ENCODE results near the gene VAPB. TPM values are rescaled to one million over a fixed set of nuclear protein-coding genes. Genes with fewer than 3 reads are reported as not detected.
A peak's percentile ranks its signal among the peaks of the same experiment; 100 is the strongest.

The VAPB gene
- total and polyA plus RNA-seq, 10 of the 15 experiments (the other 5 are each of a cell fraction or from before 2014, with no cell fraction given), result 3.2 to 28.6 (median 20.5) TPM

- ChIA-PET POLR2A (no interaction called here), RAD21 (ENCODE audit: unreplicated experiment) (no interaction called here), CTCF (no interaction called here), SMC1A (ENCODE audit: uncharacterized antibody, unreplicated experiment) (no interaction called here)
- in situ Hi-C loops (cut with MboI), result no loop called here
- Histone ChIP-seq H3K4me2 (ENCODE audit: control insufficient read depth, insufficient read depth) (no peak overlapping the region), H3K27ac (ENCODE audit: control insufficient read depth, insufficient read depth) (no peak overlapping the region), H4K20me1 (ENCODE audit: control insufficient read depth, insufficient read depth) (no peaks in the 10 kb centered on the region), H3K9me3 (replicated peaks; ENCODE audit: control insufficient read depth, insufficient read depth, low read length) (peaks cover 7% of the 10 kb centered on the region), H2AFZ (ENCODE audit: control insufficient read depth, low read depth, low read length) (no peak overlapping the region), H3K9ac (ENCODE audit: control insufficient read depth, insufficient read depth, low read length) (no peak overlapping the region), H3K4me3 (no peak overlapping the region), H3K27me3 (replicated peaks in 1 of 2; ENCODE audit: control insufficient read depth in 2 of 2, insufficient read depth in 2 of 2, low read length in 1 of 2) (no peaks in the 10 kb centered on the region), H3K36me3 (ENCODE audit: control insufficient read depth in 2 of 2, insufficient read depth in 2 of 2, low read length in 1 of 2) (no peaks in the 10 kb centered on the region), H3K79me2 (ENCODE audit: control insufficient read depth, insufficient read depth, low read length) (no peaks in the 10 kb centered on the region), H3K4me1 (ENCODE audit: control insufficient read depth, insufficient read depth, low read length) (no peaks in the 10 kb centered on the region)
- no TSS peak for BruUV-seq (replicated peaks)
- intact Hi-C loops (cut with micrococcal nuclease; ENCODE audit: unreplicated experiment), result no loop called here
- ATAC-seq (no peak), DNase-seq (ENCODE audit: low read depth, low spot score) (no peak), FAIRE-seq (no peak)
- WGBS (ENCODE audit: insufficient coverage, insufficient replicate concordance, low lambda C conversion rate, missing lambda C conversion rate), result 0% methylated on average over 1 of the region's 1 CpG
- TF ChIP-seq ZBTB33 (IDR thresholded peaks at IDR 0.05) (no peak), CBX5 (IDR thresholded peaks at IDR 0.05; ENCODE audit: low read depth) (0 out of 2 replicates have a peak, but pooled peaks have one; percentile 52)
Measured at GRCh38 chr20:58486207-58486606, 97.2 kb downstream of the VAPB start.

DNA sequence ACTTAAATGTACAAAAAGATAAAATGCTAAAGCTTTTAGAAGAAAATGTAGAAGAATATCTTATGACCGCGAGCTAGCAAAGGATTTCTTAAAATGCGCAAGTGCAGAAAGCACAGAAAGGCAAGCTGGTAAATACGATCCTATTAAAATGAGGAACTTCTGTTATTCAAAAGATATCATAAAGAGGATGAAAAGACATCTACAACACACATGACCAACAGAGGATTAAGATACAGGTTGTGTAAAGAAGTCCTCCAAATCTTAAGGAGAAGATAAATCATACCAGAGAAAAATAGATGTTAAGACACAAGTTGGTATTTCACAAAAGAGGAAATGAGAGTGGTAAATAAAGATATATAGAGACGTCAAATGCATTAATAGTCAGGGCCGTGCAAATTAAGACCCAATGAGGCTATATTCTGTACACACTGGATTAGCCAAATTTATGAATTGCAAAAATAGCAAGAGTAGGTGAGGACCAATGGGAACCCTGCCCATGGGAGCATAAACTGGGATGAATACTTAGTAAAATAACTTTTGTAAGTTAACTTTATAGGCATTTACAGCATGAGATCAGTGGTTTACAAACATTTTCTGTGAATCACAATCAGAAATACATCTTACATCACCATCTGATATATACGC is 103.2 kb downstream of the VAPB start:
- 39% methylated on average over 7 of the region's 7 CpGs for WGBS (ENCODE audit: insufficient coverage, insufficient replicate concordance, low lambda C conversion rate, missing lambda C conversion rate)
- BruUV-seq (replicated peaks), result no TSS peak
- Histone ChIP-seq H3K4me1 (ENCODE audit: control insufficient read depth, insufficient read depth, low read length) (no peaks in the 10 kb centered on the region), H3K4me3 (no peak overlapping the region), H3K9ac (ENCODE audit: control insufficient read depth, insufficient read depth, low read length) (no peak overlapping the region), H3K27ac (ENCODE audit: control insufficient read depth, insufficient read depth) (no peak overlapping the region), H3K79me2 (ENCODE audit: control insufficient read depth, insufficient read depth, low read length) (no peaks in the 10 kb centered on the region), H3K27me3 (replicated peaks in 1 of 2; ENCODE audit: control insufficient read depth in 2 of 2, insufficient read depth in 2 of 2, low read length in 1 of 2) (no peaks in the 10 kb centered on the region; a peak in 1 of 4 replicates), H3K36me3 (ENCODE audit: control insufficient read depth in 2 of 2, insufficient read depth in 2 of 2, low read length in 1 of 2) (no peaks in the 10 kb centered on the region), H3K9me3 (replicated peaks; ENCODE audit: control insufficient read depth, insufficient read depth, low read length) (peaks cover 3% of the 10 kb centered on the region; the same call in 2 of the 3 replicates), H2AFZ (ENCODE audit: control insufficient read depth, low read depth, low read length) (no peak overlapping the region), H4K20me1 (ENCODE audit: control insufficient read depth, insufficient read depth) (no peaks in the 10 kb centered on the region), H3K4me2 (ENCODE audit: control insufficient read depth, insufficient read depth) (no peak overlapping the region)
- SMC1A ChIA-PET (ENCODE audit: uncharacterized antibody, unreplicated experiment), result no interaction called here
- POLR2A ChIA-PET, result no interaction called here
- DNase-seq (ENCODE audit: low read depth, low spot score), result no peak
- CTCF ChIA-PET, result interaction anchor here (0.9 kb wide), 1 partner anchor 11 kb away, joined by 4 read pairs; no protein-coding TSS in a partner anchor
- FAIRE-seq, result no peak
- RAD21 ChIA-PET (ENCODE audit: unreplicated experiment), result no interaction called here
- no peak for TF ChIP-seq YBX1 (IDR thresholded peaks at IDR 0.05)
- no peak for TF ChIP-seq DPF2 (IDR thresholded peaks at IDR 0.05)
- TF ChIP-seq SP1 (IDR thresholded peaks at IDR 0.05; ENCODE audit: low read depth, low read length), result no peak
- TF ChIP-seq SPI1 (IDR thresholded peaks at IDR 0.05; ENCODE audit: borderline replicate concordance, insufficient read depth, low read depth, low read length), result 0 out of 2 replicates have a peak, but pooled peaks have one; percentile 16
- TF ChIP-seq HDAC6 (IDR thresholded peaks at IDR 0.05; ENCODE audit: unreplicated experiment), result no peak
- TF ChIP-seq E4F1 (IDR thresholded peaks at IDR 0.05; ENCODE audit: borderline replicate concordance, partially characterized antibody), result no peak
- intact Hi-C loops (cut with micrococcal nuclease; ENCODE audit: unreplicated experiment), result no loop called here
- in situ Hi-C loops (cut with MboI), result no loop called here
- ATAC-seq, result no peak
